B cell (primary cell): ENCODE data around the gene DOCK3. TPM values are rescaled to one million over a fixed set of nuclear protein-coding genes. Genes with fewer than 3 reads are reported as not detected.

Source experiments
- ATAC-seq: fragments of 200-7000 bp; cut with Tn5 transposase; one replicate; pipeline ENCODE4 v1.10.0; 2021; ENCODE audit warnings: low read depth, mild to moderate bottlenecking, moderate number of reproducible peaks, moderate library complexity
- CTCF ChIA-PET: fragments of 350-600 bp; sonication (Branson Sonifier 250); formaldehyde crosslinking; loops from one replicate; lab custom pipeline; 2021; ENCODE audit warnings: antibody characterized with exemption, inconsistent platforms; lab: Charles Lee
- POLR2A ChIA-PET: fragments of 350-600 bp; sonication (Branson Sonifier 250); formaldehyde crosslinking; loops from one replicate; lab custom pipeline; 2021; ENCODE audit warnings: antibody characterized with exemption; lab: Charles Lee
- DNase-seq: peaks from one replicate; pipeline ENCODE4 v3.0.0; 2013
- H2AFZ ChIP-seq: 2 replicates; pipeline ENCODE4 v1.6.1; 2012; ENCODE audit warnings: mild to moderate bottlenecking, low read depth, low read length; ENCODE audit not compliant: insufficient read depth, poor library complexity, severe bottlenecking
- H3K27ac ChIP-seq, 2 donors: 1 replicate in 1 of 2; 2 replicates in 1 of 2; pipeline ENCODE4 v1.5.1; 2012 to 2013; ENCODE audit warnings: low read length in 2 of 2, mild to moderate bottlenecking in 2 of 2, moderate library complexity in 1 of 2
- H3K27me3 ChIP-seq, 4 experiments: fragments of 200-600 bp in 1 of 4; sonication (generic) in 1 of 4; replicated peaks in 1 of 4; 1 replicate in 2 of 4; 2 replicates in 2 of 4; pipeline versions ENCODE4 v1.6.1 to v1.7.0; 2013 to 2016; ENCODE audit warnings: low read length in 3 of 4, mild to moderate bottlenecking in 2 of 4, mixed read lengths in 1 of 4, moderate library complexity in 1 of 4; ENCODE audit not compliant: insufficient read depth in 4 of 4, control insufficient read depth in 3 of 4; ENCODE audit errors: control extremely low read depth in 1 of 4
- H3K36me3 ChIP-seq, 2 experiments: replicated peaks in 1 of 2; 1 replicate in 1 of 2; 2 replicates in 1 of 2; pipeline versions ENCODE4 v1.6.1 to v1.7.1; 2013; ENCODE audit warnings: low read length in 1 of 2; ENCODE audit not compliant: insufficient read depth in 2 of 2, control insufficient read depth in 1 of 2; ENCODE audit errors: control extremely low read depth in 1 of 2, extremely low read depth in 1 of 2
- H3K4me1 ChIP-seq, 2 donors: fragments of 200-600 bp in 1 of 2; sonication (generic) in 1 of 2; 1 replicate in 1 of 2; 2 replicates in 1 of 2; pipeline versions ENCODE4 v1.5.1 to v1.6.1; 2013 to 2017; ENCODE audit warnings: low read length in 2 of 2; ENCODE audit not compliant: control insufficient read depth in 2 of 2, insufficient read depth in 2 of 2
- H3K4me2 ChIP-seq: replicated peaks from 2 replicates; pipeline ENCODE3; 2012; ENCODE audit warnings: mild to moderate bottlenecking, low read depth, low read length; ENCODE audit not compliant: poor library complexity, severe bottlenecking
- H3K4me3 ChIP-seq, 5 experiments: fragments of 200-600 bp in 1 of 5; sonication (generic) in 1 of 5; 1 replicate in 3 of 5; 2 replicates in 2 of 5; pipeline versions ENCODE4 v1.5.1 to v1.7.0; 2011 to 2016; ENCODE audit warnings: low read length in 4 of 5, mild to moderate bottlenecking in 4 of 5, low read depth in 2 of 5, control low read depth in 1 of 5, moderate library complexity in 1 of 5; ENCODE audit not compliant: insufficient read depth in 1 of 5; ENCODE audit errors: control extremely low read depth in 1 of 5, extremely low read depth in 1 of 5
- H3K79me2 ChIP-seq: fragments of 200-600 bp; sonication (generic); one replicate; pipeline ENCODE4 v1.6.0; 2016; ENCODE audit warnings: low read length; ENCODE audit not compliant: control insufficient read depth, insufficient read depth
- H3K9ac ChIP-seq: fragments of 200-600 bp; sonication (generic); 2 replicates; pipeline ENCODE4 v1.6.1; 2017; ENCODE audit warnings: mild to moderate bottlenecking, low read length, moderate library complexity
- H3K9me3 ChIP-seq, 3 donors: one replicate each; pipeline versions ENCODE4 v1.6.1 to v1.7.1; 2013; ENCODE audit warnings: low read length in 2 of 3; ENCODE audit not compliant: control insufficient read depth in 2 of 3, insufficient read depth in 1 of 3; ENCODE audit errors: control extremely low read depth in 1 of 3
- H4K20me1 ChIP-seq: 2 replicates; pipeline ENCODE4 v1.6.0; 2012; ENCODE audit warnings: mild to moderate bottlenecking, low read length; ENCODE audit not compliant: insufficient read depth, control insufficient read depth, poor library complexity, severe bottlenecking
- H3K27ac Mint-ChIP-seq: one replicate; pipeline ENCODE4 v1.8.0; 2021; ENCODE audit warnings: mixed read lengths
- H3K27me3 Mint-ChIP-seq: one replicate; pipeline ENCODE4 v1.8.0; 2021; ENCODE audit warnings: mixed read lengths
- H3K4me1 Mint-ChIP-seq: one replicate; pipeline ENCODE4 v1.8.0; 2021; ENCODE audit warnings: mixed read lengths
- H3K4me3 Mint-ChIP-seq: one replicate; pipeline ENCODE4 v1.8.0; 2021; ENCODE audit warnings: mixed read lengths
- H3K9me3 Mint-ChIP-seq: one replicate; pipeline ENCODE4 v1.8.0; 2022; ENCODE audit warnings: mixed read lengths; ENCODE audit not compliant: insufficient read depth
- CTCF ChIP-seq: fragments of 200-600 bp; IDR thresholded peaks from one replicate; pipeline ENCODE4 v1.8.0; 2022; ENCODE audit warnings: antibody characterized with exemption, mild to moderate bottlenecking
- EZH2 ChIP-seq: IDR thresholded peaks from 2 replicates; pipeline ENCODE4 v1.6.1; 2012; ENCODE audit warnings: borderline replicate concordance, low read depth, mild to moderate bottlenecking, moderate library complexity, low read length; ENCODE audit not compliant: insufficient read depth, poor library complexity, severe bottlenecking
- WGBS: methylation state at CpG from one replicate; pipeline ENCODE4 v1.1.5; 2013; ENCODE audit warnings: missing lambda C conversion rate; ENCODE audit not compliant: insufficient coverage; 5-methylcytosine and 5-hydroxymethylcytosine counted together
- intact Hi-C: fragments of 100-400 bp; cut with micrococcal nuclease; formaldehyde crosslinking; loops from one replicate; pipeline ENCODE4 v1.10.0; 2022
- polyA plus RNA-seq: library from polyadenylated mRNA; depleted of rRNA; stranded (reverse); fragments of >200 nt; gene quantifications from 2 replicates; pipeline ENCODE4 v1.2.3, GENCODE V29; 2012
- total RNA-seq, 2 donors: library from RNA; stranded (reverse); fragments of 120-200 nt in 1 of 2; gene quantifications; 1 replicate in 1 of 2; 2 replicates in 1 of 2; pipeline versions ENCODE4 v1.2.3 to v1.2.4, GENCODE V29; 2013 to 2022

The DOCK3 gene
- total and polyA plus RNA-seq, 2 donors (not counting 1 experiment from before 2014, with no cell fraction given), result 0.06 to 0.30 TPM

DNA sequence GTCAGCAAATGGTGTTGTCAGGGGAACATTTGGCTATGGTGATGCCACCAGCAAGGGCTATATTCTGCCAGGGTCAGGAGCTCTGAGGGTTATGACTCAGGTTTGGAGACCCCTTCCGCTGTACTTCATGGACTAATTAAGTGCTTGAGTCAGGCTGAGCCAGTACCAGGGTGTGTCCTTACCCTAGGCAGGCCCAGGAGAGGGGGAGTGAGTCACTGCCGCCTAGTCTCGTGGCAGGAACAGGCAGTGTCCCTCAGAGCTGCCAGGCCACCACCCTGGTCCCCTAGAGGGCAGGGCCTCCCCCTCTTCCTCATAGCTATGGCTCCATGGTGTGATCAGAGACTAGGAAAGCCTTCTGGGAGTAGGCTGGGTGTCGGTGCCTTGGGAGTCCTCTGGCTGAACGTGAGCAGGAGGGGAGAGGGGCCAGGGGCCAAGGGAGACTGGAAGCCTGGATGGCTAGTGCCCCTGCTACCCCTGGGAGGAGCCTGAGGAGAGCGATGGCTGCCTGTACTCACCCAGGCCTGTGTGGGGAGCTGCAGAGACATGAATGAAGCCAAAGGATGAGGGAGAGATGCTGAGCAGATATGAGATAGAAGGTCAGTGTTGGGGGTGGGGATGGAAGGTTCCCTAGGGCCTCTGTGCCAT lies 47.2 kb upstream of the DOCK3 start:
- no peak overlapping the region for H3K27ac ChIP-seq
- H4K20me1 ChIP-seq, result peaks cover 46% of the 10 kb centered on the region
- Mint-ChIP-seq H3K9me3 (no peaks in the 10 kb centered on the region), H3K27me3 (no peaks in the 10 kb centered on the region), H3K4me3 (no peak overlapping the region), H3K27ac (no peak overlapping the region), H3K4me1 (peaks cover 54% of the 10 kb centered on the region)
- ATAC-seq (no peak), DNase-seq (no peak)
- ChIA-PET CTCF (interaction anchor here (0.8 to 1.3 kb wide), 2 partner anchors 11 to 14 kb away, joined by 3 read pairs; partner anchors contain the start of gene MAPKAPK3), POLR2A (interaction anchor here (0.5 kb wide), 1 partner anchor 10 kb away, joined by 4 read pairs; the partner anchor contains the start of gene MAPKAPK3)
- TF ChIP-seq EZH2 (no peak), CTCF (no peak)
- H3K4me1 ChIP-seq, result peaks cover 18 to 40% of the 10 kb centered on the region in 2 donors
- WGBS, result 80% methylated on average over 5 of the region's 6 CpGs
- H3K4me3 ChIP-seq, result no peak overlapping the region
- H3K9ac ChIP-seq, result no peak overlapping the region
- H3K4me2 ChIP-seq, result no peak overlapping the region
- H2AFZ ChIP-seq, result no peak overlapping the region
- H3K36me3 ChIP-seq, result peaks cover 1 to 7% of the 10 kb centered on the region in 2 experiments
- intact Hi-C loops, result no loop called here
- peaks cover 0 to 4% (median 0%) of the 10 kb centered on the region in 3 donors for H3K9me3 ChIP-seq
- H3K79me2 ChIP-seq, result peaks cover 72% of the 10 kb centered on the region
- H3K27me3 ChIP-seq, result no peaks in the 10 kb centered on the region

- Histone ChIP-seq H3K9me3 (peaks cover 0 to 4% (median 0%) of the 10 kb centered on the region in 3 donors), H3K27me3 (no peaks in the 10 kb centered on the region), H4K20me1 (peaks cover 46% of the 10 kb centered on the region), H3K4me3 (no peak overlapping the region), H3K9ac (no peak overlapping the region), H3K27ac (no peak overlapping the region), H3K79me2 (peaks cover 75% of the 10 kb centered on the region), H3K4me2 (no peak overlapping the region), H3K4me1 (peaks cover 15 to 40% of the 10 kb centered on the region in 2 donors), H2AFZ (no peak overlapping the region), H3K36me3 (peaks cover 0 to 3% of the 10 kb centered on the region in 2 experiments)
- 100% methylated on average over 2 of the region's 3 CpGs for WGBS
- CTCF ChIA-PET, result interaction anchor here (1.0 to 1.3 kb wide), 2 partner anchors 24 to 26 kb away, joined by 3 to 4 read pairs; no protein-coding TSS in a partner anchor
- DNase-seq (no peak), ATAC-seq (no peak)
- Mint-ChIP-seq H3K27ac (no peak overlapping the region), H3K9me3 (no peaks in the 10 kb centered on the region), H3K4me3 (no peak overlapping the region), H3K27me3 (no peaks in the 10 kb centered on the region), H3K4me1 (peaks cover 56% of the 10 kb centered on the region)
- POLR2A ChIA-PET, result no interaction called here
- intact Hi-C loops, result no loop called here
- TF ChIP-seq EZH2, result no peak
- no peak for TF ChIP-seq CTCF
These were observed 46.1 kb upstream of the DOCK3 start for GRCh38 chr3:50628601-50629000.
